H9 (cell line): ENCODE results near the gene CDC40. TPM values are rescaled to one million over a fixed set of nuclear protein-coding genes. Genes with fewer than 3 reads are reported as not detected.

ENCODE experiments used
- DNase-seq: peaks from one replicate; pipeline ENCODE4 v3.0.0-alpha.2; 2017
- H2AFZ ChIP-seq: one replicate; pipeline ENCODE4 v1.6.1; 2013; ENCODE audit warnings: mild to moderate bottlenecking, low read length, control low read depth, moderate library complexity
- H2AK5ac ChIP-seq: 2 replicates; pipeline ENCODE4 v1.6.1; 2013; ENCODE audit warnings: low read length, control low read depth, mixed read lengths; ENCODE audit not compliant: insufficient read length
- H2BK120ac ChIP-seq: one replicate; pipeline ENCODE4 v1.6.1; 2013; ENCODE audit warnings: low read depth, mild to moderate bottlenecking, low read length, control low read depth, inconsistent platforms; ENCODE audit not compliant: poor library complexity, severe bottlenecking
- H2BK12ac ChIP-seq: 2 replicates; pipeline ENCODE4 v1.6.1; 2013; ENCODE audit warnings: low read length, control low read depth, mixed read lengths, low read depth; ENCODE audit not compliant: insufficient read length
- H2BK15ac ChIP-seq: 2 replicates; pipeline ENCODE4 v1.6.1; 2013; ENCODE audit warnings: low read depth, low read length, control low read depth
- H2BK20ac ChIP-seq: one replicate; pipeline ENCODE4 v1.6.1; 2013; ENCODE audit warnings: low read depth, mild to moderate bottlenecking, low read length, control low read depth, inconsistent platforms; ENCODE audit not compliant: poor library complexity, severe bottlenecking
- H2BK5ac ChIP-seq: 2 replicates; pipeline ENCODE4 v1.6.1; 2013; ENCODE audit warnings: low read length, control low read depth, mixed read lengths; ENCODE audit not compliant: insufficient read length
- H3K14ac ChIP-seq: 2 replicates; pipeline ENCODE4 v1.6.1; 2013; ENCODE audit warnings: low read length, control low read depth; ENCODE audit not compliant: insufficient read depth
- H3K18ac ChIP-seq: 2 replicates; pipeline ENCODE4 v1.6.1; 2013; ENCODE audit warnings: low read depth, mild to moderate bottlenecking, mixed read lengths, low read length, control low read depth; ENCODE audit not compliant: insufficient read length
- H3K23ac ChIP-seq: 2 replicates; pipeline ENCODE4 v1.6.1; 2013; ENCODE audit warnings: low read length, control low read depth, mixed read lengths, low read depth; ENCODE audit not compliant: insufficient read length
- H3K23me2 ChIP-seq: 2 replicates; pipeline ENCODE4 v1.6.1; 2013; ENCODE audit warnings: low read depth, mild to moderate bottlenecking, mixed read lengths, low read length, control low read depth; ENCODE audit not compliant: insufficient read length, poor library complexity, severe bottlenecking
- H3K27ac ChIP-seq: 2 replicates; pipeline ENCODE4 v1.5.1; 2013; ENCODE audit warnings: low read length, control low read depth, mixed read lengths, low read depth; ENCODE audit not compliant: insufficient read length
- H3K27me3 ChIP-seq: 2 replicates; pipeline ENCODE4 v1.6.1; 2013; ENCODE audit warnings: low read length, control low read depth, inconsistent platforms; ENCODE audit not compliant: insufficient read depth
- H3K4ac ChIP-seq: 2 replicates; pipeline ENCODE4 v1.6.1; 2013; ENCODE audit warnings: low read depth, mild to moderate bottlenecking, control low read depth, inconsistent platforms, low read length, moderate library complexity
- H3K4me1 ChIP-seq: 2 replicates; pipeline ENCODE4 v1.6.1; 2013; ENCODE audit warnings: low read length, control low read depth, inconsistent platforms; ENCODE audit not compliant: insufficient read depth
- H3K4me2 ChIP-seq: 2 replicates; pipeline ENCODE4 v1.6.1; 2013; ENCODE audit warnings: low read length, control low read depth, mixed read lengths; ENCODE audit not compliant: insufficient read length, insufficient read depth
- H3K56ac ChIP-seq: 2 replicates; pipeline ENCODE4 v1.6.1; 2013; ENCODE audit warnings: low read depth, mild to moderate bottlenecking, mixed read lengths, low read length, control low read depth; ENCODE audit not compliant: insufficient read length
- H3K79me1 ChIP-seq: 2 replicates; pipeline ENCODE4 v1.6.1; 2013; ENCODE audit warnings: low read depth, mild to moderate bottlenecking, moderate library complexity, low read length, control low read depth, inconsistent platforms; ENCODE audit not compliant: insufficient read depth, poor library complexity, severe bottlenecking
- H3K79me2 ChIP-seq: 2 replicates; pipeline ENCODE4 v1.6.1; 2013; ENCODE audit warnings: low read length, control low read depth, inconsistent platforms; ENCODE audit not compliant: insufficient read depth
- H3K9ac ChIP-seq: 2 replicates; pipeline ENCODE4 v1.6.1; 2013; ENCODE audit warnings: low read length, control low read depth, mixed read lengths; ENCODE audit not compliant: insufficient read length; ENCODE audit errors: extremely low read depth
- H3K9me3 ChIP-seq: one replicate; pipeline ENCODE4 v1.6.1; 2013; ENCODE audit warnings: low read depth, low read length, inconsistent platforms; ENCODE audit not compliant: control insufficient read depth
- H3T11ph ChIP-seq: one replicate; pipeline ENCODE4 v1.6.1; 2013; ENCODE audit warnings: mild to moderate bottlenecking, low read length, control low read depth, inconsistent platforms
- H4K20me1 ChIP-seq: one replicate; pipeline ENCODE4 v1.6.1; 2013; ENCODE audit not compliant: control insufficient read depth, insufficient read length, insufficient read depth
- H4K5ac ChIP-seq: 2 replicates; pipeline ENCODE4 v1.6.1; 2013; ENCODE audit warnings: low read depth, mild to moderate bottlenecking, mixed read lengths, low read length, control low read depth; ENCODE audit not compliant: insufficient read length
- H4K8ac ChIP-seq: replicated peaks from 2 replicates; pipeline ENCODE4 v1.6.1; 2013; ENCODE audit warnings: low read length, control low read depth, mixed read lengths, low read depth; ENCODE audit not compliant: insufficient read length
- H4K91ac ChIP-seq: 2 replicates; pipeline ENCODE4 v1.6.1; 2013; ENCODE audit warnings: low read depth, mild to moderate bottlenecking, moderate library complexity, mixed read lengths, low read length, control low read depth; ENCODE audit not compliant: insufficient read length
- H3K27ac Mint-ChIP-seq, 3 experiments: 2 replicates in 2 of 3; 3 replicates in 1 of 3; pipeline ENCODE4 v1.8.0; 2020 to 2021; ENCODE audit warnings: mixed read lengths in 3 of 3, mild to moderate bottlenecking in 1 of 3, moderate library complexity in 1 of 3
- H3K27me3 Mint-ChIP-seq: 2 replicates; pipeline ENCODE4 v1.8.0; 2021; ENCODE audit warnings: low read depth, mild to moderate bottlenecking, moderate library complexity, mixed read lengths
- H3K36me3 Mint-ChIP-seq, 3 experiments: 2 replicates in 2 of 3; 3 replicates in 1 of 3; pipeline ENCODE4 v1.8.0; 2020 to 2021; ENCODE audit warnings: low read depth in 3 of 3, mixed read lengths in 3 of 3; ENCODE audit not compliant: insufficient read depth in 1 of 3
- H3K4me1 Mint-ChIP-seq, 2 experiments: 2 replicates each; pipeline ENCODE4 v1.8.0; 2020; ENCODE audit warnings: mixed read lengths in 2 of 2
- H3K4me3 Mint-ChIP-seq, 2 experiments: 2 replicates in 1 of 2; 3 replicates in 1 of 2; pipeline ENCODE4 v1.8.0; 2020 to 2021; ENCODE audit warnings: mild to moderate bottlenecking in 2 of 2, mixed read lengths in 2 of 2, moderate library complexity in 1 of 2
- H3K9me3 Mint-ChIP-seq, 2 experiments: 2 replicates in 1 of 2; 3 replicates in 1 of 2; pipeline ENCODE4 v1.8.0; 2020; ENCODE audit warnings: mild to moderate bottlenecking in 2 of 2, mixed read lengths in 2 of 2, moderate library complexity in 1 of 2
- CTCF ChIP-seq: fragments of 200-600 bp; sonication (generic); conservative IDR thresholded peaks from 3 replicates; pipeline ENCODE4 v1.8.0; 2021; ENCODE audit warnings: antibody characterized with exemption, mild to moderate bottlenecking
- WGBS: extraction: QIAGEN DNeasy Blood & Tissue Kit; methylation state at CpG from one replicate; pipeline ENCODE4 v1.1.7; 2013; ENCODE audit warnings: missing lambda C conversion rate, low lambda C conversion rate, mixed read lengths; ENCODE audit not compliant: insufficient read length; ENCODE audit errors: extremely low coverage; 5-methylcytosine and 5-hydroxymethylcytosine counted together
- total RNA-seq: library from RNA; stranded (reverse); gene quantifications from 2 replicates; pipeline ENCODE4 v1.2.1, GENCODE V29; 2021

CDC40 gene
- total RNA-seq, 1 experiment from 2014 or later: 23.5 TPM

DNA sequence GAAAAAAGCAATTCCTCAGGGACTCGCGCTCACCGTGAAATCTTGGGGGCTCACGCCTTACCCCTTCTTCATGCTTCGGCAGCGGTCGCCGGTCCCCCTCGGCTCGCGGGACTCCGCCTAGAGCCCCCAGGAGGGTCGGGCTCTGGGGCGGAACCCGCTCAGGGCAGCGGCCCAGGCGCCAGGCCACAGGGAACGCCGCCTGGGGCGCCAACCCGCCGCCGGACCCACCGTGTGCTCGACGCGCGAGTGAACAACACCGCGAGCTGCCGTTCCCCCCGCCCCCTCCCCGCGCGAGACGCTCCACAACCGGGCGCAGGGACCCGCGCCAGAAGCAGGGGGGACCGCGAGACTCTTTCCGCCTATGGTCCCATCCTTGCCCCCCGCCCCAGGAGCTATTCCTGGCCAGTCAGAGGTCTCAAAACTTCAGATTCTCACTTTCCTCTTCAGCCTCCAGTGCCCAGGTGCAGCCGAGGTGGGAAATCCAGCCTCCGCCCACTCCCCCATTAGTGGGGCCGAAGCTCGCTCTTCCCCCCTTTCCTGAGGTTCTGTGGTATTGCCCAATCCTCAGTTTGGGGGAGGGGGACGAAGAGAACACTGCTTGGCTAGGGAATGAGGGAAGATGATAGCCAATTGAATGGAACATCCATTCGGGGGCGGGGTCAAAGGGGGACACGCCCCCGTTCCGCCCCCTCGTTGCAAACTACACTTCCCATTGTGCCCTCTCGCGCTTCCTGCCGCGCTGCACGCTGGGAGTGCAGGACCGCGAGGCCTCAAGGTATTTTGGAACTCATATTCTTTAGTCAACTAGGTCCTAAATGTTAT, 610 bp upstream of the CDC40 start, which contains the start of gene WASF1:
WASF1 (minus strand) TSS at position 265 of the 822 bp plus-strand sequence. CDS start 52,069 bp downstream, outside the sequence.
- Mint-ChIP-seq H3K27me3 (no peaks in the 10 kb centered on the region), H3K36me3 (no peaks in the 10 kb centered on the region), H3K27ac (peak within 1 kb of the TSS; percentile 98 to 100 (median 98)), H3K9me3 (no peaks in the 10 kb centered on the region), H3K4me3 (peak within 1 kb of the TSS in 1 of 2 experiments; percentile 86; a peak in 4 of 5 replicates), H3K4me1 (peaks cover 9 to 10% of the 10 kb centered on the region in 2 experiments)
- no peak within 1 kb of the TSS for H2BK120ac ChIP-seq
- H3K56ac ChIP-seq: no peak within 1 kb of the TSS
- peaks cover 23% of the 10 kb centered on the region; the same call in 1 of the 2 replicates for H3K79me2 ChIP-seq
- no CpG with 5 or more reads among the region's 62 CpGs for WGBS
- no peak within 1 kb of the TSS for H4K5ac ChIP-seq
- peaks cover 7% of the 10 kb centered on the region for H3K23me2 ChIP-seq
- H2AFZ ChIP-seq: peak within 1 kb of the TSS; percentile 71
- no peak within 1 kb of the TSS for H2BK12ac ChIP-seq
- H3K4me1 ChIP-seq: no peaks in the 10 kb centered on the region
- H3K9ac ChIP-seq: peak within 1 kb of the TSS; percentile 92
- H3K79me1 ChIP-seq: peaks cover 2% of the 10 kb centered on the region
- H2BK20ac ChIP-seq: no peak within 1 kb of the TSS
- no peak within 1 kb of the TSS for H3T11ph ChIP-seq
- no peak within 1 kb of the TSS for H4K91ac ChIP-seq
- H3K14ac ChIP-seq: peak within 1 kb of the TSS; percentile 85
- H3K23ac ChIP-seq: no peak within 1 kb of the TSS
- DNase-seq: peak; percentile 98
- peak within 1 kb of the TSS; percentile 76 for H3K18ac ChIP-seq
- peak within 1 kb of the TSS; percentile 89 for H3K4me2 ChIP-seq
- no peak within 1 kb of the TSS for H4K8ac ChIP-seq
- no peak for TF ChIP-seq CTCF
- no peak within 1 kb of the TSS for H2BK15ac ChIP-seq
- no peaks in the 10 kb centered on the region for H3K27me3 ChIP-seq
- peak within 1 kb of the TSS; percentile 44 for H3K27ac ChIP-seq
- H2BK5ac ChIP-seq: peak within 1 kb of the TSS; percentile 4
- no peak within 1 kb of the TSS for H2AK5ac ChIP-seq
- H4K20me1 ChIP-seq: no peaks in the 10 kb centered on the region
- no peak within 1 kb of the TSS for H3K4ac ChIP-seq
- no peaks in the 10 kb centered on the region for H3K9me3 ChIP-seq
